ENCODE measurements around the gene PARD3B. TPM values are rescaled to one million over a fixed set of nuclear protein-coding genes. Genes with fewer than 3 reads are reported as not detected.

The PARD3B gene
- polyA plus RNA-seq, 1 donor = 10.3 TPM

DNA sequence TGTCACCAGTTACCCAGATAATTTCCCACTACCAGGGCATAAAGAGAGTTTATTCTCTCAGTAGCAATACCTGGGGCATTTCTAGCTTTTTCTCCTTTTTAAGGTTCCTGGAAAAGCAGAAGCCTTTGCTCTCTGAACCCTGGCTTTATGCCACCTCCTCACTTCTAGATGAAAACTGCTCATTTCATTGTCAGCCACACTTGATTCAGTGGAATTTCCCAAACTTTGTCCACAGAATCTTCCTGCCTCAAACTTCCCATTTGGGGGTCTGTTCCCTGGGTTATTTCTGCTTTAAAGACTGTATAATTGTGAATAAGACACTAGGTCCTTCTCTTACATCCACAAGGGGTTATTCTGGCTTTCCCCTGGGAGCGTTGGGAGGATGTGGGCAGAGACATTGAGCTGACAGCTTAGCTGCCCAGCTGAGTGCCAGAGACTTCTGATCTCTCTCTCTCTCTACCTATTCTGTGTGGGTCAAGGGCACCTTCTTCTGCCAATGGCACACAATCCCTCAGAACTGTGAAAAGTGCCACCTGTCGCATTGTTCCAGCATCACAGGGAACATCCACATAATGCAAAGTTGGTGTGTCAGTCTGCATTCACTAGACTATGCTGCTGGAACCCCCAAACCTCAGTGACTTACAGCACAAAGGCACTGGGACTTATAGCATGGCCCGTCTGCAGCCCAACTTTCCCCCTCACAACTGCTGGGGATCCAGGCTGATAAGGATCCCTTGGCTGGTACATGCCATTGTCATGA, 1117.1 kb downstream of the PARD3B start:
- DNase-seq = no peak

DNA sequence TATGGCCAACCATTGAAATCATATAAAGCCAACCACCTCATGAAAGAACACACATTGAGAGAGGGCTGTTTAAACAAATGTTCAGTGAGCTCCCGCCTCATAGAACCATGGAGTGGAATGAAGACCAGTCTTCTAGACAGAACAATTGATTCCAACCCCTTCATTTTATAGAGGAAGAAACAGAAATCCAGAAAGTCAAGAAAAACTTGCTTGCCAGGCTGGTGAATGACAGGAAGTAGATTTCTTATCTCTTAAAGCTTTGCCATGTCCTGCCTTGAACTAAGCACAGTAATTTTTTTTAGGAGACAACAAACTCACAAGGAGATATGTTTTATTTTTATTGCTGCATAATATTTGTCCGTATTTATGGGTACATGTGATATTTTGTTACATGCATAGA, 1120.5 kb downstream of the PARD3B start:
- DNase-seq = no peak
